Thoracic aorta (tissue), 2 donors: ENCODE measurements around the gene ZC2HC1C. TPM values are rescaled to one million over a fixed set of nuclear protein-coding genes. Genes with fewer than 3 reads are reported as not detected.

Experiments
- ATAC-seq: fragments of 150-250 bp; one replicate; pipeline ENCODE4 v1.8.0; 2017; ENCODE audit warnings: low read depth; ENCODE audit not compliant: insufficient number of reproducible peaks, low FRiP score
- DNase-seq: peaks from one replicate; pipeline ENCODE4 v3.0.0-alpha.2; 2020; ENCODE audit warnings: low spot score
- H3K27ac ChIP-seq, 2 donors: fragments of 200-600 bp; sonication (generic); 1 replicate in 1 of 2; 2 replicates in 1 of 2; pipeline ENCODE4 v1.5.1; 2016; ENCODE audit warnings: mild to moderate bottlenecking in 2 of 2, moderate library complexity in 2 of 2
- H3K27me3 ChIP-seq: fragments of 200-600 bp; sonication (generic); replicated peaks from 2 replicates; pipeline ENCODE4 v1.6.0; 2016; ENCODE audit warnings: mild to moderate bottlenecking; ENCODE audit not compliant: insufficient read depth
- H3K36me3 ChIP-seq: fragments of 200-600 bp; sonication (generic); one replicate; pipeline ENCODE4 v1.5.1; 2016
- H3K4me1 ChIP-seq, 2 donors: fragments of 200-600 bp; sonication (generic); 1 replicate in 1 of 2; 2 replicates in 1 of 2; pipeline versions ENCODE4 v1.5.1 to v1.6.0; 2016; ENCODE audit warnings: low read depth in 2 of 2, mild to moderate bottlenecking in 1 of 2; ENCODE audit not compliant: control insufficient read depth in 1 of 2
- H3K4me3 ChIP-seq: fragments of 200-600 bp; sonication (generic); 2 replicates; pipeline ENCODE4 v1.5.1; 2016; ENCODE audit warnings: mild to moderate bottlenecking
- H3K9me3 ChIP-seq: fragments of 200-600 bp; sonication (generic); 2 replicates; pipeline ENCODE4 v1.5.1; 2016
- total RNA-seq, 2 donors: library from RNA; depleted of rRNA; stranded (reverse); fragments of >200 nt; gene quantifications; one replicate each; pipeline versions ENCODE4 v1.1.0 to v1.2.3, GENCODE V29; 2016
- TF ChIP-seq, protein P1 (sequence below): fragments of 200-600 bp; sonication (generic); IDR thresholded peaks from one replicate; pipeline ENCODE4 v1.5.1; 2019; ENCODE audit warnings: antibody characterized with exemption

Gene ZC2HC1C
- total RNA-seq, 2 donors from 2014 or later, result 0.27 to 1.1 TPM

DNA sequence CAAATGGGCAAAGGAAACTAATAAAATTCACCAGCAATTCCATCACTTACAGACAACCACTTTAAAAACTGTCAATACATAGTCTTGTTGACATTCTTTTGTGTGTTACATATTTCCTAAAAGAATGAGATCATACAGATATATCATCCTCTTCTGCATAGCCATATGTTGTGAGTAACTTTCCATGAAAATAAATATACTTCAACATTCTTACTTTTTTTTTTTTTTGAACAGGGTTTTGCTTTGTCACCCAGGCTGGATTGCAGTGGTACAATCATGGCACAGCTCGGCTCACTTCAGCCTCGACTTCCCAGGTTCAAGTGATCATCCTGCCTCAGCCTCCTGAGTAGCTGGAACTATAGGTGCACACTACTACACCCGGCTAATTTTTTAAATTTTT, 20.9 kb downstream of the ZC2HC1C start:
- no peaks in the 10 kb centered on the region for H3K27me3 ChIP-seq
- no peak overlapping the region for H3K4me3 ChIP-seq
- ATAC-seq, result no peak
- peaks cover 37% of the 10 kb centered on the region for H3K36me3 ChIP-seq
- no peaks in the 10 kb centered on the region for H3K4me1 ChIP-seq
- TF ChIP-seq, protein P1, sequence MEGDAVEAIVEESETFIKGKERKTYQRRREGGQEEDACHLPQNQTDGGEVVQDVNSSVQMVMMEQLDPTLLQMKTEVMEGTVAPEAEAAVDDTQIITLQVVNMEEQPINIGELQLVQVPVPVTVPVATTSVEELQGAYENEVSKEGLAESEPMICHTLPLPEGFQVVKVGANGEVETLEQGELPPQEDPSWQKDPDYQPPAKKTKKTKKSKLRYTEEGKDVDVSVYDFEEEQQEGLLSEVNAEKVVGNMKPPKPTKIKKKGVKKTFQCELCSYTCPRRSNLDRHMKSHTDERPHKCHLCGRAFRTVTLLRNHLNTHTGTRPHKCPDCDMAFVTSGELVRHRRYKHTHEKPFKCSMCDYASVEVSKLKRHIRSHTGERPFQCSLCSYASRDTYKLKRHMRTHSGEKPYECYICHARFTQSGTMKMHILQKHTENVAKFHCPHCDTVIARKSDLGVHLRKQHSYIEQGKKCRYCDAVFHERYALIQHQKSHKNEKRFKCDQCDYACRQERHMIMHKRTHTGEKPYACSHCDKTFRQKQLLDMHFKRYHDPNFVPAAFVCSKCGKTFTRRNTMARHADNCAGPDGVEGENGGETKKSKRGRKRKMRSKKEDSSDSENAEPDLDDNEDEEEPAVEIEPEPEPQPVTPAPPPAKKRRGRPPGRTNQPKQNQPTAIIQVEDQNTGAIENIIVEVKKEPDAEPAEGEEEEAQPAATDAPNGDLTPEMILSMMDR, result no peak
- no peak for DNase-seq
- no peaks in the 10 kb centered on the region for H3K9me3 ChIP-seq
- H3K27ac ChIP-seq, result no peak overlapping the region

DNA sequence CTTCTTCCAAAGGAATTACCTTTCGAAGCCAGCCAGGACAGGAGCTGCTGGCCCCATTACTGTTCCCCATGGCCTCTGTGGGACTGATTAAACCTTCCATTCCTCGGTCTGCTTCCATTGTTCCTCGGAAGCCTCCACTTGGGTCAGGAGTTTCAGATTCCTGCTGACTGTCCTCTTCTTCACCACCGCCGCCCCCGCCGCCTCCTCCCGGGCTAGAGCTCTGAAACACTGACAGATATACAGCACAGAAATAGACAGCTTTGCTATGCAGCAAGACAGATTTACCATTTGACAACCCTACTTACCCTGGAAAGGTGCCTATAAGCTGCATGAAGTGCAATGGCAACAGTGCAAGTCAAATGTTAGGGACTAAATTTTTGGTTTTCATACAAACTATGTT, 21.8 kb downstream of the ZC2HC1C start:
- H3K9me3 ChIP-seq, result no peaks in the 10 kb centered on the region
- no peak overlapping the region for H3K4me3 ChIP-seq
- H3K36me3 ChIP-seq, result peaks cover 38% of the 10 kb centered on the region
- TF ChIP-seq, protein P1, result no peak
- no peak for ATAC-seq
- H3K27ac ChIP-seq, result no peak overlapping the region
- DNase-seq, result no peak
- H3K27me3 ChIP-seq, result no peaks in the 10 kb centered on the region
- no peaks in the 10 kb centered on the region for H3K4me1 ChIP-seq

DNA sequence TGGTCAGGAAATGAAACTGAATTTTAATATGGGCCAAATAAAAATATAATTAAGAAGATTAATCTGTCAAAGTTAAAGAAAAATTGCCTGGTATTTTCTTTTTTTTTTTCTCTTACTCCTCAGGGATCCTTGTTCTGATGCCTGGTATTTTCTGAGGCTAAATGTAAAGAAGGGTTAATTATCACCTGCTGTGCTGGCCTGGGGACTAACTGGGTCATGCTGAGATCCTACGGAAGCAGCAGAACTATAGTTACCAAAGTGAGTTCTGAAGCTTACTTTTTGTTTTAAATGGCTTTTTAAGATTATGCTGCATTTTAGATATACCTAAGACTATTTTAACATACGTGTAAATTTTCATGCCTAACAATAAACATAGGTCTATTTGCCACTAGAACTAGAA, 23.3 kb downstream of the ZC2HC1C start:
- DNase-seq (no peak), ATAC-seq (no peak)
- H3K9me3 ChIP-seq, result no peaks in the 10 kb centered on the region
- H3K27ac ChIP-seq, result no peak overlapping the region
- H3K4me1 ChIP-seq, result no peaks in the 10 kb centered on the region
- no peaks in the 10 kb centered on the region for H3K27me3 ChIP-seq
- TF ChIP-seq, protein P1, result no peak
- H3K36me3 ChIP-seq, result peaks cover 38% of the 10 kb centered on the region
- H3K4me3 ChIP-seq, result no peak overlapping the region

DNA sequence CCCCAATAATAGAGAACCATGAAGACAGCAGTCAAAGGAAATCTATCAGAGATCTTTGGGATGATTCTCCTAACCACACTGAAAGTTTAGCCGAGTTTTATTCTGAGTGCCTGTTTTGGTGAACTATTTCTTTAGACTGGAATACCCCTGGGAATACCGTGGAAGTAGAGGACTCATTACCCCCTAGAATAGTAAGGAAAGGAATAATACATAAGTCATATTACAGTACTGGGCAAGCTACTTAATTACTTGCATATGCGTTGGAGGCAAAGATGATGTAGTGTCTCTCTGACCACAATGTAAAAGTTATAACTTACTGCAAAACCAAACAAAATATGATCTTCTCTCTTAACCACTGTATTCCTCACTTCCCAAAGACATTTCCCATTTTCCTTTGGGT, 25.5 kb downstream of the ZC2HC1C start:
- DNase-seq (no peak), ATAC-seq (no peak)
- Histone ChIP-seq H3K4me1 (no peaks in the 10 kb centered on the region), H3K27me3 (no peaks in the 10 kb centered on the region), H3K9me3 (no peaks in the 10 kb centered on the region), H3K27ac (no peak overlapping the region), H3K4me3 (no peak overlapping the region), H3K36me3 (peaks cover 51% of the 10 kb centered on the region)
- TF ChIP-seq, protein P1, result no peak

DNA sequence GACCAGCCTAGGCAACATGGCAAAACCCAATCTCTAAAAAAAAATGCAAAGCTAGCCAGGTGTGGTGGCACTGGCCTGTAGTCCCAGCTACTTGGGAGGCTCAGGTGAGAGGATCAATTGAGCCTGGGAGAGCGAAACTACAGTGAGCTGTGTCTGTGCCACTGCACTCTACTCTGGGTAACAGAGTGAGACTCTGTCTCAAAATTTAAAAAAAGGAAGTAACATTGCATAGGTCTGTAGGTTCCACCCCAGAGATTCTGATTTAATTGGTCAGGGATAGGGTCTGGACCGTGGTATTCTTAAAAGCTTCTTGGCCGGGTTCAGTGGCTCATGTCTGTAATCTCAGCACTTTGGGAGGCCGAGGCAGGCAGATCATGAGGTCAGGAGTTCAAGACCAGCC, 26.2 kb downstream of the ZC2HC1C start:
- ATAC-seq, result no peak
- TF ChIP-seq, protein P1, result no peak
- Histone ChIP-seq H3K9me3 (no peaks in the 10 kb centered on the region), H3K27ac (no peak overlapping the region), H3K4me1 (no peaks in the 10 kb centered on the region), H3K27me3 (no peaks in the 10 kb centered on the region), H3K36me3 (peaks cover 56% of the 10 kb centered on the region), H3K4me3 (no peak overlapping the region)
- DNase-seq, result no peak
